Epithelial cell of proximal tubule (primary cell): Measurements from ENCODE around the gene SCN3B. TPM values are rescaled to one million over a fixed set of nuclear protein-coding genes. Genes with fewer than 3 reads are reported as not detected.
"Not testable (repeated sequence)": the region's sequence is repeated elsewhere in the genome, so short reads cannot be mapped to it uniquely, and the experiment has no call there.

Experiments
- DNase-seq: peaks from one replicate; pipeline ENCODE4 v3.0.0-alpha.2; 2011; ENCODE audit warnings: low read depth
- H3K4me3 ChIP-seq: 2 replicates; pipeline ENCODE4 v1.5.1; 2011; ENCODE audit warnings: low read depth, mild to moderate bottlenecking, low read length
- CTCF ChIP-seq: conservative IDR thresholded peaks from 2 replicates; pipeline ENCODE4 v1.5.1; 2012; ENCODE audit warnings: low read depth, mild to moderate bottlenecking, low read length
- total RNA-seq: library from RNA; depleted of rRNA; stranded (reverse); fragments of >200 nt; gene quantifications from 2 replicates; pipeline ENCODE4 v1.2.3, GENCODE V29; 2015

The SCN3B gene
- total RNA-seq, 1 donor from 2014 or later: 0.23 TPM

GRCh38 chr11:123665306-123665705 is 10.9 kb upstream of the SCN3B start:
- TF ChIP-seq CTCF: no peak
- H3K4me3 ChIP-seq: no peak overlapping the region
- no peak for DNase-seq

GRCh38 chr11:123659965-123660364 is 5.5 kb upstream of the SCN3B start:
- not testable (repeated sequence) for DNase-seq, H3K4me3 ChIP-seq

- no peak for DNase-seq
- H3K4me3 ChIP-seq: no peak overlapping the region
- TF ChIP-seq CTCF: no peak
These were observed 4.9 kb upstream of the SCN3B start for GRCh38 chr11:123659311-123659710.

GRCh38 chr11:123653827-123654565 is 428 bp downstream of the SCN3B start:
- peak; percentile 30 for TF ChIP-seq CTCF
- no peak for DNase-seq
- peak overlapping the region; percentile 69 for H3K4me3 ChIP-seq

GRCh38 chr11:123653483-123653826 is 969 bp downstream of the SCN3B start:
- DNase-seq: no peak
- H3K4me3 ChIP-seq: peak overlapping the region; percentile 69
- no peak for TF ChIP-seq CTCF

GRCh38 chr11:123652599-123652998 is 1.8 kb downstream of the SCN3B start:
- DNase-seq: no peak
- TF ChIP-seq CTCF: no peak
- no peak overlapping the region for H3K4me3 ChIP-seq

- H3K4me3 ChIP-seq: no peak overlapping the region
- DNase-seq: no peak
- no peak for TF ChIP-seq CTCF
These were observed 3.5 kb downstream of the SCN3B start for GRCh38 chr11:123650901-123651300.
